Measurements from ENCODE around the gene ID3. TPM values are rescaled to one million over a fixed set of nuclear protein-coding genes. Genes with fewer than 3 reads are reported as not detected.

ID3 gene
- total RNA-seq, 2 donors from 2014 or later = 32.3 to 37.2 TPM

DNA sequence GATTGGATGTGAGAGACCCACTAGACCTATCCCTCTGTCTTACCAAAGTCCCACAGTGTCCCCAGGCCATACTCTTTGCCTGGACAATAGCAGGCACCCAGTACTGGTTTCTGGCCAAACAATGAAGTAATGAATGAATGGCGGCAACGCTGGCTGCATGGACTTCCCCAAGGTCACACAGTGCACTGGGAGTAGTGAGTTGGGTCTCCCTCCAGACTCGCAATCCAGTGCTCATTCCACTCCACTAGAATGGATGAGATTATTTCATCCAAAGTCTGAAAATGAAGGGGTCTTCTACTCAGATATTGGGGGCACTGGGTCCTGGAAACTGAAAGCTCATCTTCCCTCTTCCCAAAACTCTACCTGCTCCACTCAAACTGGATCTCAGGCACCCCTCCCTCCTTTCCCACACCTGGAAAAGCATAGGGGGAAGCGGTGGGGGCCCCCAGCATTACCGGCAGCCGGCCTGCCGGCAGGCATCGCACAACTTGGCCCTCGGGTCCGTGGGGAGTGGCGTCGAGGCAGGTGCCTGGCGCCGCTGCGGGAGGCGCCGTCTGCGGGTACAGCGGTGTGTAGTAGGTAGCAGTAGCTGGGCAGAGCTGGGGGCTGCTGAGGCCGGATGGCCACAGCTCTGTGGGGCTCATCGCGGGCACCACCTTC lies 29.1 kb downstream of the ID3 start:
- H3K4me3 Mint-ChIP-seq = peak overlapping the region; percentile 85 to 91
- ATAC-seq (replicated peaks in 1 of 2) = peak; percentile 21 to 25
- no peaks in the 10 kb centered on the region for H3K9me3 Mint-ChIP-seq
- DNase-seq = peak; percentile 48 to 53
- H3K27me3 Mint-ChIP-seq (ENCODE audit: low read depth) = peaks cover 6% of the 10 kb centered on the region
- peaks cover 77% of the 10 kb centered on the region for H3K4me1 Mint-ChIP-seq (ENCODE audit: low read depth)
- H3K36me3 Mint-ChIP-seq (ENCODE audit: insufficient read depth in 2 of 2) = peaks cover 1 to 3% of the 10 kb centered on the region in 2 donors
- H3K27ac Mint-ChIP-seq = no peak overlapping the region

DNA sequence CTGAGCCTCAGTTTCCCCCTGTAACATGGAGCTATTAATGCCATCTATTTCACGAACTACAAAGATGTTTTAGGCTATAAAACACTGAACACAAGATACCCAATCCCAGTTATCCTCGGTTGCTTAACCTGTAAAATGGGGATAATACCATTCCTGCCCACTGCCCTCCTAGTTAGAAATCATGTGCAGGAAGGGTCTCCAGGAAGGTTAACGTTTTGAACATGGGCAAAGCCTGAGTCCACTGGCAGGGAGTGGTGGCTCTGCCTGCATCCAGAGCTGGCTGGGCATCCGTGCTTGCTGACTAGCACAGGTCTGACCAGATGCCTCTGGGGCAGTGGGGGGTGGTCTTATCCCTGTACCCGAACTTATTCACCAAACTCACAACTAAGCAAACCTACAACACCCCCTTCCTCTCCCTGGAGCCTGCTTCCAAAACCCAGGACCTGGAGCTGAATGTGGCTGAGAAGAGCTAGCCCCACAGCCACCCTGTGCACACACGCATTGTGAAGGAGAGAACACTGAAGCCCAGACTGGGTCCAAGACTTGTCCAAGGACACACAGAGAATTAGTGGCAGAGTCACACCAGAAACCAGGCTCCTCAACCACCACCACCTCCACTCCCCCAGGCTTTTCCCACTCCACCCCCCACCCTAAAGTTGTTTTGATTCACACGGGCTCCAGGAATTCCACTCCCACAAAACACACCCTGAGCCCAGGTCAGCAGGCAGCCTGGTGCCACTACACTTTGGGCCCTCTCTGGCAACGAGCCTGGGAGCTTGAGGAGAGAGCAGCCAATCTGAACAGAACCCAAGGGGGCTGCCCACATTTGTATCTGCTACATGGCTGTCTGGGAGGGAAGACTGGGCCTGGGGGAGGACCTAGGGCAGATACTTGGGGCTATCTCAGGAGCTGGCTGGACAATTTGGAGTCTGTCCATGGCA lies 29.9 kb downstream of the ID3 start:
- peaks cover 1 to 3% of the 10 kb centered on the region in 2 donors for H3K36me3 Mint-ChIP-seq (ENCODE audit: insufficient read depth in 2 of 2)
- H3K27ac Mint-ChIP-seq = peak overlapping the region; percentile 13
- H3K9me3 Mint-ChIP-seq = no peaks in the 10 kb centered on the region
- peaks cover 6% of the 10 kb centered on the region for H3K27me3 Mint-ChIP-seq (ENCODE audit: low read depth)
- H3K4me1 Mint-ChIP-seq (ENCODE audit: low read depth) = peaks cover 82% of the 10 kb centered on the region
- H3K4me3 Mint-ChIP-seq = peak overlapping the region; percentile 85 to 91
- no peak for ATAC-seq (replicated peaks in 1 of 2)
- no peak for DNase-seq

DNA sequence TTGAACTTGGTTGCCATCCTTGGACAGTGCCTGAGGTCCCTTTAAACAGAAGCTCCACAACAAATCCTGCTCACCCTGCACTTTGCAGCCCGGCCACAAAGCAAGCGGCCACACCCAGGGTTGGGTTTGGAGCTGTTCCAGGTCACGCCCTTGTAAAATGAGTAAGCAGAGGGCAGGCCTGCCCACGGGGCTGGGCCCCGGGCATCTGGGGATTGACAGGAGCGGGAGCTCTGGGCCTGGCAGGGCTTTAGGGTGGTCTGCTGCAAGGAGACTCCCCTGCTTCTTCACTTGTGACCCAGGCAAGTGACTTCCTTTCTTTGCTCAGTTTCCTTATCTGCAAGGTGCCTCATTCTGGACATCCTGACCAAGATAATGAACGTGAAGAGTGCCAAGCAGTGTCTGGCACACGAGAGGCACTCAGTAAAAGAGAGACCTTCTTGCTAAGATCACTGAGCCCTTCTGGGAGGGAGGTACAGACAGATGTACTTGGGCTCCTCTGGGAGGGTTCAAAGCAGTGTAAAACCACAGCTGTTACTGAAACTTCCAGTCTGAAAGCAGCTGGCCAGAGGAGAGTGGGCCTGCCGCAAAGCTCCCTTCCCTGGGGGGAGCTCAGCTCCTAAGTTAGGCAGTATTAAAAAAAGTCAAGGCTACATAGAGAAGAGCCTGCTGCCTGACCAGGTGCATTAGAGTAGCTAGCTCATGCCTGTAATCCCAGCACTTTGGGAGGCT lies 30.9 kb downstream of the ID3 start:
- DNase-seq (peak; percentile 85 to 88), ATAC-seq (replicated peaks in 1 of 2) (peak; percentile 72 to 76)
- H3K4me3 Mint-ChIP-seq = peak overlapping the region; percentile 85 to 91
- peak overlapping the region; percentile 13 for H3K27ac Mint-ChIP-seq
- H3K9me3 Mint-ChIP-seq = no peaks in the 10 kb centered on the region
- H3K4me1 Mint-ChIP-seq (ENCODE audit: low read depth) = peaks cover 78% of the 10 kb centered on the region
- peaks cover 6% of the 10 kb centered on the region for H3K27me3 Mint-ChIP-seq (ENCODE audit: low read depth)
- peaks cover 1 to 5% of the 10 kb centered on the region in 2 donors for H3K36me3 Mint-ChIP-seq (ENCODE audit: insufficient read depth in 2 of 2)

DNA sequence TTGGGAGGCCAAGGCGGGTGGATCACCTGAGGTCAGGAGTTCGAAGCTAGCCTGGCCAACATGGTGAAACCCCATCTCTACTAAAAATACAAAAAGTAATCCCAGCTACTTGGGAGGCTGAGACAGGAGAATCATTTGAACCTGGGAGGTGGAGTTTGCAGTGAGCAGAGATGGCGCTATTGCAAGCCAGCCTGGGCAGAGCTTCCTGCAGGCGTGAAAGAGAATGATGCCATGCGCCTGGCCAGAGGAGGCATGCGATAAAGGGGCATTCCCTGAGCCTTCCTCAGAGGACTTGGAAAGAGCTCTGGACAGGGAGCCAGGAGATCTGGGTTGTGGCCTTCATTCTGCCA lies 31.4 kb downstream of the ID3 start:
- no peak overlapping the region for H3K27ac Mint-ChIP-seq
- H3K4me1 Mint-ChIP-seq (ENCODE audit: low read depth) = peaks cover 78% of the 10 kb centered on the region

DNA sequence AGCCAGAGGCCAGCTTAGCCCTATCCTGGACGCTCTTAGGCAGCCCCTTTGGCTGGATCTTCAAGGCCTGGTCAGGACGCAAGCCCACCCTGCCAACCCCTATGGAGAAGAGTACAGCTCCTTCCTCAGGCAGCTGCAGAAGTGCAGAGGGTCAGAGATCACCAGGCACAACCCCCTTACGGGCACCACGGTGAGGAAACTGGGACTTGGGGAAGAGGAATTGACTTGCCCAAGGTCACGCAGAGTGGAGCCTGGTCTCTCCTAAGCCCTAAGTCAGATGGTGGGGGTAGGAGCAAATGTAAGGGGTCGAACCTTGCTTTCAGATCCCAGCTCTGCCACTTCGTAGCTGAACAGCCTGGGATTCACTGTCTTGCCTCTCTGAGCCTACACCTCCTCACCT lies 31.9 kb downstream of the ID3 start:
- ATAC-seq (replicated peaks in 1 of 2) (no peak), DNase-seq (no peak)
- Mint-ChIP-seq H3K9me3 (no peaks in the 10 kb centered on the region), H3K4me3 (peak overlapping the region; percentile 85 to 91), H3K27ac (no peak overlapping the region), H3K27me3 (ENCODE audit: low read depth) (no peaks in the 10 kb centered on the region), H3K36me3 (ENCODE audit: insufficient read depth in 2 of 2) (peaks cover 1 to 5% of the 10 kb centered on the region in 2 donors), H3K4me1 (ENCODE audit: low read depth) (peaks cover 79% of the 10 kb centered on the region)

More for the DNA sequence above, 31.4 kb downstream of the ID3 start:
- no peaks in the 10 kb centered on the region for H3K9me3 Mint-ChIP-seq
- H3K4me3 Mint-ChIP-seq = peak overlapping the region; percentile 85 to 91
- H3K27me3 Mint-ChIP-seq (ENCODE audit: low read depth) = peaks cover 3% of the 10 kb centered on the region
- ATAC-seq (replicated peaks in 1 of 2) (peak; percentile 4 to 5), DNase-seq (no peak)
- H3K36me3 Mint-ChIP-seq (ENCODE audit: insufficient read depth in 2 of 2) = peaks cover 1 to 5% of the 10 kb centered on the region in 2 donors

DNA sequence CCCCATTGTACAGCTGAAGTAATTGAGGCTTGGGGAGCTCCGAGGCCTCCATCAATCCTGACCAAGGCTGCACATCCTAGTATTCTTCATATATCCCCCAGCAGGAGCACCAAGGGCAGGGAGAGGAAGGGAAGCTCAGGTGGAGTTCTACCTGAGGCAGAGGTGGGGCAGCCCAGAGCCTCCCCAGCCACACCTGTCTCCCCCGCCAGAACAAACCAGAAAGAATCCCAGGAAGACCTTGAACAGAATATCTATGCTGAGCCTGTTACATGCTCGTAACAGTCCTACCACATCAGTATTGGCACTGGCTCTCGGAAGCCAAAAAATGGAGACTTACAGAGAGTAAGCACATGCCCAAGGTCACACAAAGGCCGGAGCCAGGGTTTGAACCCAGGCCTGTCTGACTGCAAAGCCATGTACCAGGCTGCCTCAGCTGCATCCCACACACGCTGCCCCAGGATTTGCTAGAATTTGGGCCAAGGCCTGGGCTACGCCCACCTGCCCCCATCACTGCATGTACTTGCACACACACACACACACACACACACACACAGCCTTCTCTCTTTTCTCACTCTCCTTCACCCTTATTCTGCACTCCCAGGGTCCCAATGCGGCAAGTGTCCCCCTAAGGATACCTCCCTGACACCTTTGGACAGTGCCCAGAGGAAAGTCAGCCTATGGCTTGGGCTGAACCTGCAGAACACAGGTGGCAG lies 32.8 kb downstream of the ID3 start:
- Mint-ChIP-seq H3K27ac (peak overlapping the region; percentile 14), H3K36me3 (ENCODE audit: insufficient read depth in 2 of 2) (peaks cover 4 to 11% of the 10 kb centered on the region in 2 donors), H3K4me1 (ENCODE audit: low read depth) (peaks cover 84% of the 10 kb centered on the region), H3K27me3 (ENCODE audit: low read depth) (no peaks in the 10 kb centered on the region), H3K4me3 (peak overlapping the region; percentile 60 to 77), H3K9me3 (no peaks in the 10 kb centered on the region)
- DNase-seq (no peak), ATAC-seq (replicated peaks in 1 of 2) (no peak)

DNA sequence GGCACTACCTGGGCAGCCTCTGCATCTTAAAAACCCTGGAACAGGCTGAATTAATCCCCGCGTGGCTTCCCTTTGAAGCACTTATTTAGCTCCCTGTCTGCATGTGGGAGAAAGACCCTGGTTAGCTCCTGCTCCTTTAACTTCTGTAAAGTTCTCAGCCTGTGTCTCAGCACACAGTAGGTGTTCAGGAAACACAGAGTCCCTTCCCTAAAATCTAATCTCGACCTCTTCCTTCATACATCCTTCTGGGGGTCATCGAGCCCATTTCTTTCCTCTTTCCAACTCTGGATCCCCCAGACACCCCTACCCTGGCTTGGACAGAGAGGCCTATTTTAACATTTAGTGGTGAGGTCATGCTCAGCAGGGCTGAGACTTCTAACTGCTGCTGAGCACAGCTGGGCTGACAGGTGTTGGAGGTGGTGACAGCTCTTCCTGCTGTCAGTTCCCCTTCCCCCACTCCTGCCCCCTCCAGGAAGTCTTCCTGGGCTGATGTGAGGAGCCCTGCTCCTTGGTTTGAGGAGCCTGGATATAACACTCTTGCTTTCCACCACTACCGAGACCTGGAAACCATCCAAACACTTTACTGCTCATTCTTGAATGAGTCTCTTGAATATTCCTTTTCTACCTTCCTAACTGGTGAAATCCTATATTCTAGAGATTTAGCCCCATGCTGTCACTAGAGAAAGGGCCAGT lies 33.6 kb downstream of the ID3 start:
- ATAC-seq (replicated peaks in 1 of 2) (no peak), DNase-seq (no peak)

DNA sequence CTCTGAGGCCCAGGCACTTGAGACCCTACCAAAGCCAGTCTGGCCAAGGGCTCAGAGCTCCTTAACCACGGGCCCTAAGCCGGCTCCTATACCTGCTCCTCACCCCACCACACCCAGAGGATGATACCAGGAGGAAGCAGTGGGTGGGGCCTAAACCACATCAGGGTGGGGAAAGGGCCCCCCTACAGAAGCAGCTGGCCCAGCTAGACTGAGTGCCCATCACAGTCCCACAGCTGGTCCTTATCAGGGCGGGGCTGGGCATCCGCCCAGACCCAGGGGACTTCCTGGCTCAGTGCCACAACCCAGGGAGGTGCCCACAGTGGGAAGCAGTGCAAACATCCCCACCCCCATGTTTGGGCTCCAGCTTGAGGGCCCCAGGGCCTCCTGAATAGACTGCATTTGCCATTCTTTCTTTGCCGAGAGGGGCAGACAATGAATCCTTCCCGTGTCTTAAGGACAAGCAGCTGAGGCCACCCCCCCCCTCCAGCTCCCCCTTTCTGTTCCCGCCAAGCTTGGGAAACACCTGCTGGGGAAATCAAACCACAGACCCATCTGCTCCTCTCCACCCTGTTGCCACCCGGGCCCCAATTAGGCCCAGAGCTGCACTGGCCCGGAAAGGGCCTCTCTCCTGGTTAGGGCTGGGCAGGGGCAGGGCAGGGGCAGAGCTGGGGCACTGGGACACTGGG lies 34.4 kb downstream of the ID3 start:
- Mint-ChIP-seq H3K4me3 (peak overlapping the region; percentile 34 to 77), H3K4me1 (ENCODE audit: low read depth) (peaks cover 77% of the 10 kb centered on the region), H3K27ac (no peak overlapping the region), H3K9me3 (no peaks in the 10 kb centered on the region), H3K36me3 (ENCODE audit: insufficient read depth in 2 of 2) (peaks cover 3 to 11% of the 10 kb centered on the region in 2 donors), H3K27me3 (ENCODE audit: low read depth) (no peaks in the 10 kb centered on the region)
- DNase-seq (peak; percentile 26 to 40), ATAC-seq (replicated peaks in 1 of 2) (peak in 1 of 2 donors; percentile 21)

More for the DNA sequence above, 33.6 kb downstream of the ID3 start:
- H3K27me3 Mint-ChIP-seq (ENCODE audit: low read depth) = no peaks in the 10 kb centered on the region
- H3K9me3 Mint-ChIP-seq = no peaks in the 10 kb centered on the region
- peak overlapping the region; percentile 60 to 77 for H3K4me3 Mint-ChIP-seq
- H3K36me3 Mint-ChIP-seq (ENCODE audit: insufficient read depth in 2 of 2) = peaks cover 3 to 11% of the 10 kb centered on the region in 2 donors
- peaks cover 79% of the 10 kb centered on the region for H3K4me1 Mint-ChIP-seq (ENCODE audit: low read depth)
- H3K27ac Mint-ChIP-seq = peak overlapping the region; percentile 16

DNA sequence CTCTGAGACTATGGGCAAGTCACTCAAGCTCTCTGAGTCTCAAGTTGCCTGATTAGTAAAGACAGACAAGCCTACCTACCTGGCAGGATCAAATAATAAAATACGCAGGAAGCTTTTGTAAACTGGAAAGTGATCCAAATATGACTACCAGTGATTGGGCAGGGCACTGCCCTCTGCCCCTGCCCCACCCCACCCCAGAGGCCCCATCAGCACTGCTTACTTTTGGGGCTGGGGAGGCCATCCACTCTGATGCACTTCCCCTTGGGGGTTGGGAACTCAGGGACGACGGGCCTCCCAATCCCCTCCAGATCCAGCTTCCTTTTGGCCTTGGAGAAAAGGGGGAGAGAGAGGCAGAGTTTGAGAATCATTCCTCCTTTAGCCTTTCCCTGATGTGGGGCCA lies 35.1 kb downstream of the ID3 start:
- Mint-ChIP-seq H3K4me1 (ENCODE audit: low read depth) (peaks cover 70% of the 10 kb centered on the region), H3K27ac (no peak overlapping the region), H3K27me3 (ENCODE audit: low read depth) (no peaks in the 10 kb centered on the region), H3K4me3 (no peak overlapping the region), H3K36me3 (ENCODE audit: insufficient read depth in 2 of 2) (peaks cover 3 to 13% of the 10 kb centered on the region in 2 donors), H3K9me3 (no peaks in the 10 kb centered on the region)
- ATAC-seq (replicated peaks in 1 of 2) (no peak), DNase-seq (no peak)

DNA sequence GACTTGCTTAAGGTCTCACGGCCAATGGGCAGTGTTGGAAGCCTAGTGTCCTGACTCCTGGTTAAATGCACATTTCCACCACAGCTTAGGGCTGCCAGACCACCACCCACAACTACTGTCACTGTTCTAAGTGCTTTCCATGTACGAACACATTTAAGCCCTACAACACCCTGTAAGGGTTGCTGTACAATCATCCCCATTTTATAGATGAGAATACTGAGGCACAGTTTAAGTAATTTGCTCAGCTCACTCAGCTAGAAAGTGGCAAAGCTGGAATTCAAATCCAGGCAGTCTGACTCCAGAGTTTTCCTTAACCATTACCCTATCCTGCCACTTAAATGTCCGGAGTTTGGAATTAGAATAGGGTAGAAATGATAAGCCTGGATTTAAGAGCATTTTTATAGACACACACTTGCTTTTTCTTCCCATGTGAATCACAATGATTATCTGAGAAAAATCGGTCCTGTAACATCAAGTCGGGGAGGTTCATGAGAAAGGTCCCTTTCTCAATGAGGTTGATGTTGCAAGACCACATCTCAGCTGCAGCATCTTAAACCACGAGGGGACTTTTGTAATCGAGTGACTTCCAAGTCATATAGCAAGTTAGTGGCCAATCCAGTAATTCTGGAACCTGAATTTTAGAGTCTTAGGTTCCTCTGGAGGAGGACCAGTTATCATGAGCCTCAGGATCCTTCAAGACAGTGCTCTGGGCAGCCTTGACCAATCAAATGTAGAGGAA lies 36.9 kb downstream of the ID3 start:
- ATAC-seq (replicated peaks in 1 of 2) (peak; percentile 74 to 76), DNase-seq (peak in 1 of 2 donors; percentile 23)

DNA sequence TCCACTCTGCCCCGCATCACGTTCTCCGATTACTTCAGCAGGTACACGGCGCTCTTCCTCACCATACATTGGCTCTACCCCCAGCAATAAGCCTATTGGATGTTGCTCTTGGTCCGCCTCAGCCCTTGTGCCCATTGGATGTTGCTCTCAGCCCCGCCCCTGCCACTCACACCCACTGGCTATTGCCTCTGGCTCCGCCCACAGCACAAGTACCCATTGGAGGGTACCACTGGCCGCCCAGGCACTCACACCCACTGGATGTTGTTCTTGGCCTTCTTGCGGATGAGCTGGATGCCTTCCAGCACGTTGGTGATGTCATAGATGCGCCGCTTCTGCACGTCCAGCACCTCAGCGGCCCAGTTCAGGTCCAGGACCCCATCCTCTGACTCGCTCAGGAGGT lies 37.7 kb downstream of the ID3 start:
- H3K4me3 Mint-ChIP-seq = no peak overlapping the region
- no peaks in the 10 kb centered on the region for H3K9me3 Mint-ChIP-seq
- no peak overlapping the region for H3K27ac Mint-ChIP-seq
- no peak for ATAC-seq (replicated peaks in 1 of 2)
- H3K27me3 Mint-ChIP-seq (ENCODE audit: low read depth) = no peaks in the 10 kb centered on the region
- H3K36me3 Mint-ChIP-seq (ENCODE audit: insufficient read depth in 2 of 2) = peaks cover 11 to 26% of the 10 kb centered on the region in 2 donors
- H3K4me1 Mint-ChIP-seq (ENCODE audit: low read depth) = peaks cover 44% of the 10 kb centered on the region
- DNase-seq = no peak

More for the DNA sequence above, 36.9 kb downstream of the ID3 start:
- Mint-ChIP-seq H3K4me1 (ENCODE audit: low read depth) (peaks cover 52% of the 10 kb centered on the region), H3K27ac (no peak overlapping the region), H3K27me3 (ENCODE audit: low read depth) (no peaks in the 10 kb centered on the region), H3K36me3 (ENCODE audit: insufficient read depth in 2 of 2) (peaks cover 6 to 20% of the 10 kb centered on the region in 2 donors), H3K4me3 (no peak overlapping the region), H3K9me3 (no peaks in the 10 kb centered on the region)
